Tongue (tissue), 2 donors: ENCODE results near the gene LRP2. TPM values are rescaled to one million over a fixed set of nuclear protein-coding genes. Genes with fewer than 3 reads are reported as not detected.
A peak's percentile ranks its signal among the peaks of the same experiment; 100 is the strongest.
"Not testable (repeated sequence)": the region's sequence is repeated elsewhere in the genome, so short reads cannot be mapped to it uniquely, and the experiment has no call there.

Experiments
- DNase-seq: peaks from one replicate; pipeline ENCODE4 v3.0.0-alpha.2; 2015
- total RNA-seq: library from RNA; depleted of rRNA; stranded (reverse); fragments of >200 nt; gene quantifications from one replicate; pipeline ENCODE4 v1.2.3, GENCODE V29; 2014

LRP2 gene
- total RNA-seq, 1 donor from 2014 or later = 0.10 TPM

GRCh38 chr2:169301596-169302335 is 60.6 kb downstream of the LRP2 start:
- no peak for DNase-seq

GRCh38 chr2:169300636-169301530 is 61.5 kb downstream of the LRP2 start:
- no peak for DNase-seq

DNA sequence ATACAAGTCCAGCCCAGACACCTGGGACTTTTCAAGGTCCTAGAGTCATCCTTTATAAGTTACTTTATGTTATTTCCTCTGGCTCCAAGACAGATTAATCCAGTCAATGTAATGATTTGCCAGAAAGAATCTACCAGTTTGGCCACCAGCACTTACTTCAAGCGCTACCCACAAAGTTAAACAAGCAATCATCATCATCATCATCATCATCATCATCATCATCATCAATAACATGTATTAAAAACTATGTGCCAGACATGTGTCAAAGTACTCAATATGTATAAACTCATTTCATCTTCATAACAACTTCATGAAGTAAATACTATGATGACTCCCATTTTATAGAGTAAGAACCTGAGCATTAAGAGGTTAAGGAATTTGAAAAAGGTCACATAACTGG is 64.3 kb downstream of the LRP2 start:
- no peak for DNase-seq

- no peak for DNase-seq
These were observed 68.2 kb downstream of the LRP2 start for GRCh38 chr2:169294001-169294675.

GRCh38 chr2:169291517-169291916 is 70.8 kb downstream of the LRP2 start:
- DNase-seq = no peak

DNA sequence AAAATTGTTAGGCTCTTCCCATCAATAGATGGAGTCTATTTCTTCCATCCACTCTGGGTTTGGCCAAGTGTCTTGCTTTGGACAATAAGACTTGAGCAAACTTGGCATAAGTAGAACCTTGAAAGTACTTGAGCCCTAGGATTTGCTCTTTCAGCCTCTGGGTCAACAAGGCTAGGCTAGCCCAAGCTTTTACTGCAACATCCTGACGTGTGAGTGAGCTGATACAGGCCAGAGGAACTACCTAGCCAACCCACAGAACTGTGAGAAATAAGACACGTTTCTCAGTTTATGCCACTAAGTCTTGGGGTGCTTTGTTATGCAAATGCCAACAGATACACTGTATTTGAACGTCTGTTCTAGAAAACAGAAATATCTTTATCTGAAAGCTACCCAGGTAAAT is 71.9 kb downstream of the LRP2 start:
- DNase-seq = no peak

DNA sequence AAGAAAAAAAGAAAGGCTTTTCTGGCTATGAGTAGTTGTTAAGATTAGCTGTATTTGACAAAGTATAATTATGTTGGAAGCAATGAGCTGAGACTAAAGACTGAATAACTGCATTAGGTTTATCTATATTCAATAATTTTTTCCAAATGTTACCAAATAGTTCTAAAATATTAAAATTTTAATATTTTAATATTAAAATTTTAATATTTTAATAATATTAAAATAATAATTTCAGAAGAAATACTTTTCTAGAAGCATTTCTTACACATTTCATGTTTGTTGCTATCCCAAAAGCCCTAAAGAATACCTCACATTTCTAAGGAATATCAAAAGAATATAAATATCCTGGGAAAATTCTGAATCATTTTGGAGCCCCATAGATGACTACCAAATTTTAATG is 74.7 kb downstream of the LRP2 start:
- no peak for DNase-seq

DNA sequence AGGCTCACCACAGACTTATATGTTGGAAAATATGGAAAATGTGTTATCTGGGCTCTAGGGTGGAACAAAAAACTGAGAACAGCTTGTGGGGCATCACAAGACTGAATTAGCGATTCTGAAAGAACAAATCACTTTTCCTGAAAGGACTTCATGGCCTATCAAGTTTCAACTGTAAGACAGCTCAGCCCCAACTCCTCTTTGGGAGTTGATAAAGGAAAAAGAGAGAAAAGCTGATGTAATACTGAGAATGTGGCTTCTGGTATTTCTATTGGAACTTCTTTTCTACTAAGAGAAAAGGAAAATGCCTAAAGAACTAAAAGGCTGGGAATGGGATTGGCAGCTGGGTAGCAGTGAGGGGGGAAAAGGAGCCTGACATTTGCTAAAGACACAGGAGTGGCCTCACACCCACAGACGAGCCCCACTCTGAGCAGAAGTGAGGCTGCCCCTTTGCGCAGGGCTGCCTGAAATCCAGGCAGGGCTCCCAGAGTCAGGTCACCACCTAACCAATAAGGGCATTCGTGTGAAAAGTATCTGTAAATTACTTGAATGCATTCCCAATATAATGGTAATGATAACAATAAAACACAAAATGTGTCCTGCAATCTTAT is 75.6 kb downstream of the LRP2 start:
- DNase-seq = no peak

DNA sequence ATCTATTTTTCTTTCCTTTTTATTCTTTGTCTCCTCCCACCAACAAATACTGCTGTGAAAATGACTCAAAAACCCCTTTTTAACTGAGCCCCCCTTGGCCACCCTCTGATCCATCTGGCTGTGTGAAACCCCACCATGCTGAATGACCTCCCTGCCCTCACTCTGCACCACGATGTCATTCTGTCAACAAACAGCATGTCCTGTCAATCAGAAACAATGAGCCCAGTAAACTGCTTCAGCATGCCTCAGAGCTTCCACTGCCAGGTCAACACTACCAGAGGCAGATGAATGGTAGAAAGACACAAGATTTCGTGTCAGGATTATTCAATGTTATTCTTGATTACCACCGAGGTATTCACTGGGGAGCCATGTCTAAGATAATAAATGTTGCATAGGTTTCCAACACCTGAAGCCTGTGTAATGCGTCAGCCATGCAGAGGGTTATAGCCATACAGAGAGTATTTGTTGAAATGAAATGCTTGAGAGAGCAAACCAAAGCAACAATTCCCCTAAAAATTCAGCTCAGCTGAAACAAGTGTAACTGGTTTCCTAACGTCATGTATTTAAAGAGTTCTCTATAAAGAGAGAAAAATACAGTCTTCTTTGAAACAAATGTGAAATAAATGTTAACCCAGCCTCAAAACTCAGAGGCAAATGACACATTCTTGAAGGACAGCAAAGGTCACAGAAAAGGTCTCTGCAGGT is 76.7 kb downstream of the LRP2 start:
- peak; percentile 17 for DNase-seq

- no peak for DNase-seq
These were observed 81.8 kb downstream of the LRP2 start for GRCh38 chr2:169280502-169280901.

DNA sequence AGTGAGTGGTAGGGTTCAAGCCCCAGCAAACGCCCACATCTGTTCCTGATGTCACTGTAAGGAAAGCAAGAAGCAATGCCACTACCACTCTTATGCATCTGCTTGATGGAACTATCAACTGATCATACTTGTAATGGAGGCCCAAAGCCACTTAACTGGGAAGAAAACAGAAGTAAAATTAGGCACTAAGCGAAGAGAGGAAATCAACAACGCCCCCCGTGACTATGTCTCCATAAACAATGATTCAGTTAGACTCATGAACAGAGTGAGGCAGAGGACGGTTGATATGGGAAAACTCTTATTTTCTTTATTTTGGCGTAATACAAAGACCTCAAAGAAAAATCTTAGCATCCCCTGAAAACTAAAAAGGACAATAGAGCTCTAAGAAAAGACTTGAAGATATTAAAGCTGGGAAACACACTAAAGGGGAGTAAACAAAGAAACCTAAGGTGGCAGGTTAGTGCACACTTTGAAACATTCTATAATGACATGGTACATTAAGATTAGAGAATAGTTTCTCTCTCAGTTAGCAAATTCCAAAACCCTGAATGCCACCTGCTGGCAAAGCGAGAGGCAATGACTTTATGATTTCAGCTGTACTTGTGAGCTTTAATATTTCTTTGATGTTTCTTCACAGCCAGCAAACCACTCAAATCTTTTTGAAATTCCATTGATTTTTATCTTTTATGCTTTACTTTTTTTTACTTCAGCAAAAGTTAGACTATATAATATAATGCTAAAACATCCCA is 86.5 kb downstream of the LRP2 start:
- peak; percentile 5 for DNase-seq

DNA sequence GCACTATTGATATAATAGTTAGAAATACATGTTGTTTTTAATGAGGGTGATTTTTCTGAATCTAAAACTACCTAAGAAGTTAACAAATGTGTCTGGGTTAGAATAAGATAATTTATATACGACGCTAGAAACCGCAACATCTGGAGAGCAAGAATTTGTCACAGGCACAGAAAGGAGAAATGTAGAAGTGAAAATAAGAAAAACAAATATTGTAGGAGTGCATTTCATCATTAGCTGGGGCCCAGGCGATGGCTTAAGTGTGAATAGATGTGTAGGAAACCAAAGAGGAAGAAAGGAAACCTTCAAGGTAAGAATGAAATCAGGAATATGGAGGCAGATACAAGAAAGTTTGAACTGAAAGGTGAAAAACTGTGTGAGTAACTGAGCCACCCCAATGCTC is 90.3 kb downstream of the LRP2 start:
- no peak for DNase-seq

- not testable (repeated sequence) for DNase-seq
These were observed 91.8 kb downstream of the LRP2 start for GRCh38 chr2:169270574-169270973.

- DNase-seq = no peak
These were observed 96.7 kb downstream of the LRP2 start for GRCh38 chr2:169265591-169265990.

- DNase-seq = no peak
These were observed 101.3 kb downstream of the LRP2 start for GRCh38 chr2:169260846-169261642.

DNA sequence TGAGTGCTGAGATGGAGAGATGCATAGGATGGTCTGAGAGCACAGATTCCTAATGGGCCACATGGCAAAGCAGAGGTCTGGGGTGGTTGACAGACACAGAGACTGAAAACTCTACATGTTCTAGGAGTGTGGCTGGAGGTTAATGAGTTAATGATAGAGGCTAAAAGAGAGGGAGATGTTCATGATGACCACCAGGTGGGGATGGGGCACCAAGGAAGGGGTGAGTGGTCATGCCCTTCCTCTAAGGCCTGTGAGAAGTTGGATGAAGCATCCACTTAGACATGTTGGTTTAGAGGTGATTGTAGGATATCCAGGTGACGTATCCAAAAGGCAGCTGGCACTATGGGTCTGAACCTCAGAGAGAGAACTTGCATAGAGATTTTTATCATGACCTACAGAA is 102.1 kb downstream of the LRP2 start:
- no peak for DNase-seq

DNA sequence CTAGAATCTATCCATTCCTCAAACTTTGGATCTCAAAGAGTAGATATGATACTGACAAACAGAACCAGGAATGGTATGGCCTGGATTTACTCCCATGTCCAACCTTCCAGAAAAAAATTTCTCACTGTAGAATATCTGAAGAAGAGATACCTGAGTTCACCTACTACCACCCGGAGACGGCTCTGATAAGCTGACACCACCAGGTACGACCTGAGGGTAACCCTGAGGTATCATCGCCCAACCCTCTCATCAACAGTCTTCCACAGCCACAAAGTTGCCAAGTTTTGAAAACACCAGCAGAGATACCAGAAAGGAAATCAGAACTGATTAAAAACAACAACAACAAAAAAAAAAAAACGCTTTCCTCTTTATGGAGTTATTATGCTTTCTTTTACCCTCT is 102.9 kb downstream of the LRP2 start:
- DNase-seq = no peak

- no peak for DNase-seq
These were observed 104.2 kb downstream of the LRP2 start for GRCh38 chr2:169258045-169258601.

GRCh38 chr2:169254774-169255173 is 107.6 kb downstream of the LRP2 start:
- no peak for DNase-seq

DNA sequence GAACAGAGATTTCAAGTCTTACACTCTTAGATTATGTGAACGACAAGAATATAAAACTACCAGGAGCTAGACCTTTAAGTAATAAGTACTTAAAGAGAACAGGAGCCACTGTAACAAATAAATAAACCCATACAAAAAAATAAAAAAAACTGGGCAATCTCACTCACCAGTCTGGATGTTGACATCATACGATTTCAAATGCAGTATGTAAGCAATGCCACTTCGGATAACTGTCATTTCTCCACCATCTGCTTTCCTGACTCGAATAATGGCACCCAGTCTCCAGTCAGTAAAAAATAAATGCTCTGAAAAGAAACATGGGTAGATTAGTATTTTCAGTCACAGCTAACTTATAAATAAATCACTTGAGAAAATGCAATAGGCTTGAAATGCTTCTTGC is 115.1 kb downstream of the LRP2 start:
- DNase-seq = no peak
